ENCODE results near the gene EARS2. TPM values are rescaled to one million over a fixed set of nuclear protein-coding genes. Genes with fewer than 3 reads are reported as not detected.

The EARS2 gene
- polyA plus RNA-seq, 1 experiment, result 36.0 TPM

DNA sequence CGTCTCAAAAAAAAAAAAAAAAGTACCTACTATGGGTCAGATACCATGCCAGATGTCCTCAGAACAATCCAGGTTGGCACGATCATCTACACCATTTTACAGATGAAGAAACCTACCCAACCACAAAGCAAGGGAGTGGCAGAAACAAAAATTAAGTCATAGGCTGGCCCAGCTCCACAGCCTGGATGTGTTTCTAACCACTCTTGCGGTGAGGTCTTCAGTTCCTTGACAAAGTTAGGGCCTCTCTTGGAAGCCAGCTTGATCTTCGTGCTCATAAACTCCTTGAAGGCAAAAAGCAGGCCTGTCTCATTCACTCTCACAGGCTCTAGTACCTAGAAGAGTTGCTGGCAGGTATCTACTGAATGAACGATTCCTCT, 53.1 kb downstream of the EARS2 start:
- TF ChIP-seq, protein P1, sequence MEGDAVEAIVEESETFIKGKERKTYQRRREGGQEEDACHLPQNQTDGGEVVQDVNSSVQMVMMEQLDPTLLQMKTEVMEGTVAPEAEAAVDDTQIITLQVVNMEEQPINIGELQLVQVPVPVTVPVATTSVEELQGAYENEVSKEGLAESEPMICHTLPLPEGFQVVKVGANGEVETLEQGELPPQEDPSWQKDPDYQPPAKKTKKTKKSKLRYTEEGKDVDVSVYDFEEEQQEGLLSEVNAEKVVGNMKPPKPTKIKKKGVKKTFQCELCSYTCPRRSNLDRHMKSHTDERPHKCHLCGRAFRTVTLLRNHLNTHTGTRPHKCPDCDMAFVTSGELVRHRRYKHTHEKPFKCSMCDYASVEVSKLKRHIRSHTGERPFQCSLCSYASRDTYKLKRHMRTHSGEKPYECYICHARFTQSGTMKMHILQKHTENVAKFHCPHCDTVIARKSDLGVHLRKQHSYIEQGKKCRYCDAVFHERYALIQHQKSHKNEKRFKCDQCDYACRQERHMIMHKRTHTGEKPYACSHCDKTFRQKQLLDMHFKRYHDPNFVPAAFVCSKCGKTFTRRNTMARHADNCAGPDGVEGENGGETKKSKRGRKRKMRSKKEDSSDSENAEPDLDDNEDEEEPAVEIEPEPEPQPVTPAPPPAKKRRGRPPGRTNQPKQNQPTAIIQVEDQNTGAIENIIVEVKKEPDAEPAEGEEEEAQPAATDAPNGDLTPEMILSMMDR (IDR thresholded peaks at IDR 0.05; ENCODE audit: low read depth, low read length), result no peak
- DNase-seq (ENCODE audit: low read depth, low spot score), result no peak
- ChIA-PET CTCF (no interaction called here), POLR2A (interaction anchor here (1.2 to 1.6 kb wide), 2 partner anchors 53 to 84 kb away, joined by 3 to 5 read pairs; partner anchors contain the start of genes EARS2 and UBFD1)
- H3K27ac ChIP-seq (ENCODE audit: low read depth, low read length), result no peak overlapping the region
- no peak overlapping the region for H3K4me3 ChIP-seq (ENCODE audit: low read depth, low read length)
- H3K9me3 ChIP-seq (ENCODE audit: control insufficient read depth, insufficient read depth, low read length), result no peaks in the 10 kb centered on the region
- H3K27me3 ChIP-seq (ENCODE audit: control insufficient read depth, insufficient read depth, low read length), result no peaks in the 10 kb centered on the region

DNA sequence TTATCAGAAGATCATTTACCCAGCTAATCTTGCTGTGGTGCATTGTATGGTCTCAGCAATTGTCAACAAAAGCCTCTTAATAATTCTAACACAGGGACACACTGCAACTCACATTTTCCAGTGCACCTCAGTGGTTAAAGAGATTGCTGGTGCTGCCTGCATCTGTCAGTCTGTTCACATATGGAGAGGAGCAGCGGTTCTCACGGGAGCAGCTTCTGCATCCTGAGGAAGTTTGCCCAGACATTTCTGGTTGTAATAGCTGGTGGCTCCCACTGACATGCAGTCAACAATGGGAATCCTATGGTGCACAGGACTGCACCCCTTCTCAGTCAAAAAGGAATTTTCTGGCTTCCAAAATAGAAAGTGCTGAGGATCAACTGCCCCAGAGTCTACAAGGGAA, 54.7 kb downstream of the EARS2 start:
- Histone ChIP-seq H3K27me3 (ENCODE audit: control insufficient read depth, insufficient read depth, low read length) (no peaks in the 10 kb centered on the region), H3K9me3 (ENCODE audit: control insufficient read depth, insufficient read depth, low read length) (no peaks in the 10 kb centered on the region), H3K4me3 (ENCODE audit: low read depth, low read length) (no peak overlapping the region), H3K27ac (ENCODE audit: low read depth, low read length) (no peak overlapping the region)
- ChIA-PET CTCF (interaction anchor here (0.6 kb wide), 1 partner anchor 47 kb away, joined by 3 read pairs; no protein-coding TSS in a partner anchor), POLR2A (no interaction called here)
- TF ChIP-seq, protein P1 (IDR thresholded peaks at IDR 0.05; ENCODE audit: low read depth, low read length), result no peak
- DNase-seq (ENCODE audit: low read depth, low spot score), result no peak

DNA sequence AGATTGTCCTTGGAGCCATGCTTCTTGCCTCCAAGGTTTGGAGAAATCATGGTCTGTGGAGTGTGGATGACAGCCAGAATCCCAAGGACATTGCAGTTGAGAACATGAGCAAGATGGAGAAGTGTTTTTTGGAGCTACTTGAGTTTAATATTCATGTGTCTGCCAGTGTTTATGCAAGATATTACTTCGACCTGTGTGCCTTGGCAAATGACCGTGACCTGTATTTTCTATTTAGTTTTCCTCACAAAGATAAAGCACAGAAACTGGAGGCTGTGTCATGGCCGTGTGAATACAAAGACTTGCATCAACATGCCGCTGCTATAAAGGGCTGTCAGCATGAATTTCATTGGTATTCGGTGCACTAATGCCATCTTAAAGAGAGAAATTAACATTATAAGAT, 55.9 kb downstream of the EARS2 start:
- DNase-seq (ENCODE audit: low read depth, low spot score), result no peak
- H3K27ac ChIP-seq (ENCODE audit: low read depth, low read length), result no peak overlapping the region
- H3K9me3 ChIP-seq (ENCODE audit: control insufficient read depth, insufficient read depth, low read length), result no peaks in the 10 kb centered on the region
- TF ChIP-seq, protein P1 (IDR thresholded peaks at IDR 0.05; ENCODE audit: low read depth, low read length), result no peak
- H3K27me3 ChIP-seq (ENCODE audit: control insufficient read depth, insufficient read depth, low read length), result no peaks in the 10 kb centered on the region
- ChIA-PET CTCF (interaction anchor here (0.6 kb wide), 1 partner anchor 586 kb away, joined by 5 read pairs; no protein-coding TSS in a partner anchor), POLR2A (no interaction called here)
- no peak overlapping the region for H3K4me3 ChIP-seq (ENCODE audit: low read depth, low read length)

DNA sequence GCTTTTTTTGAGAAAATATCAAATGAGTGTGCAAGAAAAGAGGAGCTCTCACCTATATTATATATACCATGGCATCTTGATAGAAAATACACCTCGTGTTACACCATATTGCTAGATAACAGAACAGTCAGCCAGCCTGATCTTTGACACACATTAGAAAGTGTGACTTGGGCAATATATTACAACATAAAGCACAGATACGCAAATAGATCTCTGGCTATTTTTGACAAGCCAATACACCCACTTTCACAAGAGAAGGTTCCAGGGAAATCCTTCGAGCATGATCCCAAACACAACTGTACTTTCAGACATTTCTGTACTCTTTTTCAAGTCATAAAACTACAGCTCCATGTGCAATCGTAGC, 56.3 kb downstream of the EARS2 start:
- Histone ChIP-seq H3K27ac (ENCODE audit: low read depth, low read length) (no peak overlapping the region), H3K9me3 (ENCODE audit: control insufficient read depth, insufficient read depth, low read length) (no peaks in the 10 kb centered on the region), H3K27me3 (ENCODE audit: control insufficient read depth, insufficient read depth, low read length) (no peaks in the 10 kb centered on the region), H3K4me3 (ENCODE audit: low read depth, low read length) (no peak overlapping the region)
- CTCF ChIA-PET, result no interaction called here
- POLR2A ChIA-PET, result no interaction called here
- DNase-seq (ENCODE audit: low read depth, low spot score), result no peak
- TF ChIP-seq, protein P1 (IDR thresholded peaks at IDR 0.05; ENCODE audit: low read depth, low read length), result no peak

DNA sequence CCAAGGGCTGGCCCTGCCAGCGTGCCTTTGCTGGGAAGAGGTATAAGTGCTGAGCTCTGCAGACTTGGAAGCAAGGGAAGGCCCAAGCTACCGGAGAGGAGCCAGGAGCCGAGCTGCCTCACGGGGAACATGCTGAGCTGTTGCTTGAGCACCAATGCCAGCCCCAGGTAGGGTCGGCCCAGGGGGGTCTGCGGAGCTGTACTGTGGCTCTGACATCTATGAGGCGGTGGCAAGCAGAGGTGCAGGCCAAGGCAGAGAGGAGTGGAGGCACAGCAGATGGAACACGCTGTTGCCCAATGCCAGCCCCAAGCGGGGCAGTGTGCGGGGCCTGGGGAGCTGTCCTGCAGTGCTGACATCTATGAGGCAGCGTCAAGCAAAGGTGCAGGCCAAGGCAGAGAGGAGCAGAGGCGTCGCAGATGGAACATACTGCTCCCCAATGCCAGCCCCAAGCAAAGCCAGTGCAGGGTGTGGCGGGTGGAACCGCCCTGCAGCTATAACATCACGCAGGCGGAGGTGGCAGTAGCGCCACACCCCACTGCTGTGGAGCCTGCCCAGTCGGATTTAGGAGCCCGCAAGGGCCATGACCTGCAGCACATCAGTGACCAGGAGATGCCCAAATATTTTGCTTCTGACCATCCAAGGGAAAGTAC, 56.8 kb downstream of the EARS2 start:
- no peak for DNase-seq (ENCODE audit: low read depth, low spot score)
- no peaks in the 10 kb centered on the region for H3K27me3 ChIP-seq (ENCODE audit: control insufficient read depth, insufficient read depth, low read length)
- H3K9me3 ChIP-seq (ENCODE audit: control insufficient read depth, insufficient read depth, low read length), result no peaks in the 10 kb centered on the region
- no peak overlapping the region for H3K27ac ChIP-seq (ENCODE audit: low read depth, low read length)
- no peak overlapping the region for H3K4me3 ChIP-seq (ENCODE audit: low read depth, low read length)
- ChIA-PET POLR2A (no interaction called here), CTCF (no interaction called here)
- TF ChIP-seq, protein P1 (IDR thresholded peaks at IDR 0.05; ENCODE audit: low read depth, low read length), result no peak
